DND-41 (cell line): ENCODE data around the gene WDFY4.

Source experiments
- CTCF ChIP-seq: IDR thresholded peaks from 2 replicates; pipeline ENCODE4 v1.5.1; 2012; ENCODE audit warnings: borderline replicate concordance, low read length, moderate library complexity, mild to moderate bottlenecking; ENCODE audit not compliant: poor library complexity, severe bottlenecking; ENCODE audit errors: extremely low read depth
- EZH2 ChIP-seq: IDR thresholded peaks from 3 replicates; pipeline ENCODE4 v1.6.1; 2012; ENCODE audit warnings: borderline replicate concordance, low read depth, mild to moderate bottlenecking, moderate library complexity, low read length, inconsistent platforms; ENCODE audit not compliant: severe bottlenecking

DNA sequence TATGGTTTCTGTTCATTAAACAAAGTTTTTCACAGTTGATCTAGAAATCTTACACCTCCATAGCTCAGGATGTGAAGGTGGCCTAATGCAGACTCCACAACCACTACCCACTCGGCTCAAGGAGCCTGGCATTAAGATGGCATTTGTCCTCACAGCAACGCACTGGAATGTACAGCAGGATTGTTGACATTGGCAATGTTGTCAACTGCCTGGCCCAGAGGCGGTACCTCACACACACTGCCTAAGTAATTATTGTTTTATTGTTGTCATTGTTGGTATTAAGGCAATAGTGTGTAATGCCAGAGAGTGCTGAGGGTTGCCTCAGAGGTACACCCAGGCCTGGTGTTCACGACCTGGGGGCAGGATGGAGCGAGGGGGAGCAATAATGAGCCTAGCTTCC lies 216.6 kb downstream of the WDFY4 start:
- TF ChIP-seq CTCF (no peak), EZH2 (no peak)
